HUES48 (cell line): Measurements from ENCODE around the gene TSGA10IP.
A peak's percentile ranks its signal among the peaks of the same experiment; 100 is the strongest.

Source experiments
- H3K27ac ChIP-seq: one replicate; pipeline ENCODE4 v1.7.0; 2013; ENCODE audit warnings: low read depth, low read length, inconsistent platforms
- H3K27me3 ChIP-seq: 2 replicates; pipeline ENCODE4 v1.6.1; 2013; ENCODE audit warnings: mild to moderate bottlenecking, low read length; ENCODE audit not compliant: control insufficient read depth, insufficient read depth
- H3K36me3 ChIP-seq: 2 replicates; pipeline ENCODE4 v1.6.1; 2013; ENCODE audit warnings: low read length; ENCODE audit not compliant: control insufficient read depth, insufficient read depth
- H3K4me1 ChIP-seq: 2 replicates; pipeline ENCODE4 v1.6.1; 2013; ENCODE audit warnings: mild to moderate bottlenecking, low read length; ENCODE audit not compliant: control insufficient read depth, insufficient read depth
- H3K4me3 ChIP-seq: 2 replicates; pipeline ENCODE4 v1.5.1; 2013; ENCODE audit warnings: mild to moderate bottlenecking, low read depth, low read length
- H3K9ac ChIP-seq: 2 replicates; pipeline ENCODE4 v1.6.1; 2013; ENCODE audit warnings: mild to moderate bottlenecking, low read depth, low read length, moderate library complexity
- H3K9me3 ChIP-seq: 2 replicates; pipeline ENCODE4 v1.6.1; 2013; ENCODE audit warnings: low read length; ENCODE audit not compliant: control insufficient read depth, insufficient read depth

TSGA10IP gene

DNA sequence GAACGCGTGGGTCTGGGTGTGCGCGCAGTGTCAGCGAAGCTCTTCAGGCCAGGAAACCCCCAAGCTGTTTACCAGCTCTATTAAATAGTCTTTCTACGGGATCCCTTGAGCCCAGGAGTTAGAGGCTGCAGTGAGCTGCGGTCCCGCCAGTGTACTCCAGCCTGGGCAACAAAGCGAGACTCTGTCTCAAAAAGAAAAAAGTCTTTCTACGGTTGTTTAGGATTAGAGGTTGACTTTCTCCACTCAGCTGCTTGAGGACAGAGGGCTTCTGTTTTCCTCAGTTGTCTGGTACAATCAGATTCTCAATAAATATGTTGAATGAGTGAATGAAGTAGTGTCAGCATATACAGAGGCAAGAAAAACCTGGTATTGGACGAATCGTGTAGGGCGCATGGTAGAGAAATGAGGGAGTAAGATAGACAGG is 16.9 kb downstream of the TSGA10IP start:
- Histone ChIP-seq H3K4me3 (peak overlapping the region; percentile 94), H3K9ac (peak overlapping the region; percentile 51), H3K9me3 (no peaks in the 10 kb centered on the region), H3K36me3 (peaks cover 35% of the 10 kb centered on the region), H3K27me3 (no peaks in the 10 kb centered on the region), H3K27ac (peak overlapping the region; percentile 86), H3K4me1 (no peaks in the 10 kb centered on the region)

DNA sequence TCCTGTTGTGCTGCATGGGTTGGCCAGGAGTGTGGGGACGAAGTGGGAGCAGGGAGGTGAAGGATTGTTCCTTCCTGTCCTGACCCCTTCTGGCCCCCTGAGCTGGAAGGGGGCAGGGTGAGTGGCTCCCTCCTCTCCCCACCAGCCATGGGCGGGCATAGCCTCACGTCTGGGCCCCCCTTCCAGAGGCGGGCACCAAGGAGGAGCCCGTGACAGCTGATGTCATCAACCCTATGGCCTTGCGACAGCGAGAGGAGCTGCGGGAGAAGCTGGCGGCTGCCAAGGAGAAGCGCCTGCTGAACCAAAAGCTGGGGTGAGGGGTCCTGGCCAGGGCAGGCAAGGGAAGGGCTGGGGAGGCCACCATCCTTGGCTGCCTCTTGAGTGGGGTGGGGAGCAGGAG is 19.6 kb downstream of the TSGA10IP start:
- H3K9ac ChIP-seq: no peak overlapping the region

DNA sequence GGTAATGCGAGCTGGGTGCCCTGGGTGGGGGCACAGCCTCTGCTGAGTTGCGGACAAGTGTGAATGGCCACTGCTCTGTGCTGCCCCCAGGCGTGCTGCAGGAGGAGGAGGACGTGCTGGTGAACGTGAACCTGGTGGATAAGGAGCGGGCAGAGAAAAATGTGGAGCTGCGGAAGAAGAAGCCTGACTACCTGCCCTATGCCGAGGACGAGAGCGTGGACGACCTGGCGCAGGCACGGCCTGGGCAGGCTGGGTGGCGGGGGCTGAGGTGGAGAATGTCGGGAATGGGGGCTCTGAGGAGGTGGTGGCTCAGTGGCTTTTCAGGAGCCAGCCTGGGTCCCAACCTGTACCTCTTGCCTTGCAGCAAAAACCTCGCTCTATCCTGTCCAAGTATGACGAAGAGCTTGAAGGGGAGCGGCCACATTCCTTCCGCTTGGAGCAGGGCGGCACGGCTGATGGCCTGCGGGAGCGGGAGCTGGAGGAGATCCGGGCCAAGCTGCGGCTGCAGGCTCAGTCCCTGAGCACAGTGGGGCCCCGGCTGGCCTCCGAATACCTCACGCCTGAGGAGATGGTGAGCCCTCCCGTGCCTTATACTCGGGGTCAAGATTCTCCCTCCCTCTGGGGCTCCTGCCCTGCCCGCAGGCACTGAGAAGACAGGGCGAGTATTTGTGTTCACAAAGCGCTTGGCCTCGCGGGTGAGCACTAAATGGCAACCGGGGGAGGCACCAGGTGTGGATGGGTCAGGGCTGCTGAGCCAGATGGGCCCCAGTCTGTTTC is 20.9 kb downstream of the TSGA10IP start:
- Histone ChIP-seq H3K9me3 (no peaks in the 10 kb centered on the region), H3K27ac (no peak overlapping the region), H3K27me3 (no peaks in the 10 kb centered on the region), H3K36me3 (peaks cover 69% of the 10 kb centered on the region), H3K9ac (no peak overlapping the region), H3K4me3 (no peak overlapping the region), H3K4me1 (no peaks in the 10 kb centered on the region)

More for the DNA sequence above, 19.6 kb downstream of the TSGA10IP start:
- H3K9me3 ChIP-seq: no peaks in the 10 kb centered on the region
- no peak overlapping the region for H3K4me3 ChIP-seq
- H3K36me3 ChIP-seq: peaks cover 63% of the 10 kb centered on the region
- H3K27ac ChIP-seq: no peak overlapping the region
- H3K4me1 ChIP-seq: no peaks in the 10 kb centered on the region
- H3K27me3 ChIP-seq: no peaks in the 10 kb centered on the region

DNA sequence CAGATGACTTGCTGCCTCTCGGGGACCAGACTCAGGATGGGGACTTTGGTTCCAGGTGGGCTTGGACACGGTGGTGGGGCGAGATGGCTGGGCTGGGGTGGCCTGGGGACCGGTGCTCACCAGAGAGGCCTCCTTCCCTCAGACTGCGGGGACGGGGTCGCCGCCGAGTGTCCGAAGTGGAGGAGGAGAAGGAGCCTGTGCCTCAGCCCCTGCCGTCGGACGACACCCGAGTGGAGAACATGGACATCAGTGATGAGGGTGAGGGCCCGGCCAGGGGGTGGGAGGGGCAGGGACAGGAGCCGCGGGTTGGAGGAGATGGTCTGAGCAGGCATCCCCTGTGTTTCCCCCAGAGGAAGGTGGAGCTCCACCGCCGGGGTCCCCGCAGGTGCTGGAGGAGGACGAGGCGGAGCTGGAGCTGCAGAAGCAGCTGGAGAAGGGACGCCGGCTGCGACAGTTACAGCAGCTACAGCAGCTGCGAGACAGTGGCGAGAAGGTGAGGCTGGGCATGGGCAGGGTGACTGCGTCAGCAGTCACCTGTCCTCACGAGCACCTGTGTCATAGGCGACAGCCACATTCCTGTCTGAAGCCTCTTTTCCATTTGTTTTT is 22.2 kb downstream of the TSGA10IP start:
- Histone ChIP-seq H3K4me3 (no peak overlapping the region), H3K27me3 (no peaks in the 10 kb centered on the region), H3K9me3 (no peaks in the 10 kb centered on the region), H3K4me1 (no peaks in the 10 kb centered on the region), H3K9ac (no peak overlapping the region), H3K27ac (no peak overlapping the region), H3K36me3 (peaks cover 75% of the 10 kb centered on the region)

DNA sequence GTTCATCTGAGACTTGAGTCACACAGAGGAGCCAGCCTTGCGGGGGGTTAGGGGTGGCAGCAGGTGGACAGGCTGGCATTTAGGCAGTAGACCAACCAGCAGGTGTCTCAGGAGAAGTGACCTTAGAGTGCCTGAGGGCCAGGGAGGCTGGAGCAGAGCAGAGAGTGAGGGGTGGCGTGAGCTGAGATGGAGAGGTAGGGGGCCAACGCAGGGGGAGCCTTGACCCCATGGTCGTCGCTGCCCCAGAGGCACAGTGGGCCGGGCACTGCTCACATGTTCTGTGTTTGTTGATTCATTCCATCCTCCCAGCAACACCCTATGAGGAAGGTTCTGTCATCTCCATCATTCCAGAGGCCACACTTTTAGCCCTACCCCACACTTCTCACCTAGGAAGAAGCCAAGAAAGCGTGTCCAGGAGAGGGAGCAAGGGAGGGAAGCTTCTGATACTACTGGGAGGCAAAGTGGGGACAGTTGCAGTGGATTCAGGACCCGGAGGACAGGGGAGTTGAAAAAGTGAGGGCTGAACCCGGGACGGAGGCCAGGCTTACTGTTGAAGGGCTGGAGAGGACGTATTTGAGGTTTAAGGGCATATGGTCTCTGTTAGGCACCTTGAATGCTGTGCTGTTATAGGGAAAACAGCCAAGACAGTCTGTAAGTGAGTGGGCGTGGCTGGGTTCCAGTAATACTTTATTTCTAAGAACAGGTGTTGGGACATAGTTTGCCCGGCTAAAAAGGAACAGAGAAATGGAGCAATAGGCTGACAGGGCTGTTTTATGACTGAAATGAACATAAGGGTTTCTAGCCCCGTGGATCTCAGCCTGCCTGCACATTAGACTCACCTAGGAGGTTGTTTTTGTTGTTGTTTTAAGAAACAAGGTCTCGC is 23.6 kb downstream of the TSGA10IP start:
- Histone ChIP-seq H3K36me3 (peaks cover 80% of the 10 kb centered on the region), H3K4me3 (no peak overlapping the region), H3K9me3 (no peaks in the 10 kb centered on the region), H3K27ac (no peak overlapping the region), H3K4me1 (no peaks in the 10 kb centered on the region), H3K27me3 (no peaks in the 10 kb centered on the region), H3K9ac (no peak overlapping the region)

DNA sequence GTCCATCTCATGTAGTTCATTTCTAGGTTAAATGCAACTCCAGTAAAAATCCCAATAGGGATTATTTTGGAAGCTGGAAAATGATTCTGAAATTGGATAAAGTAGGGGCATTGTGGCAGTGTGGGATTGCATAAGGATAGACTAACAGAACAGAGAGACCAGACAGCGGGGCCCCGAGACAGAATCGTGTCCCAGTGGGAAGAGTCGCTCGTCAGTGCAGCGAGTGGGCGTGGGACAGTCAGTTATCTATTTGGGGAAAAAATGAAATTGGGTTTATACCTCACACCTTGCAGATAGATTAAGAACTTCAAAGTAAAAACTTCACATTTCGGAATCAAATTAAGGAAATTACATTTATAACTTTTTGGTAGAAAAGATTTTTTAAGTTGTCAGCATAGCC is 26.8 kb downstream of the TSGA10IP start:
- no peaks in the 10 kb centered on the region for H3K9me3 ChIP-seq
- H3K36me3 ChIP-seq: peaks cover 66% of the 10 kb centered on the region
- no peak overlapping the region for H3K4me3 ChIP-seq
- no peak overlapping the region for H3K9ac ChIP-seq
- no peaks in the 10 kb centered on the region for H3K4me1 ChIP-seq
- H3K27ac ChIP-seq: no peak overlapping the region
- H3K27me3 ChIP-seq: no peaks in the 10 kb centered on the region

DNA sequence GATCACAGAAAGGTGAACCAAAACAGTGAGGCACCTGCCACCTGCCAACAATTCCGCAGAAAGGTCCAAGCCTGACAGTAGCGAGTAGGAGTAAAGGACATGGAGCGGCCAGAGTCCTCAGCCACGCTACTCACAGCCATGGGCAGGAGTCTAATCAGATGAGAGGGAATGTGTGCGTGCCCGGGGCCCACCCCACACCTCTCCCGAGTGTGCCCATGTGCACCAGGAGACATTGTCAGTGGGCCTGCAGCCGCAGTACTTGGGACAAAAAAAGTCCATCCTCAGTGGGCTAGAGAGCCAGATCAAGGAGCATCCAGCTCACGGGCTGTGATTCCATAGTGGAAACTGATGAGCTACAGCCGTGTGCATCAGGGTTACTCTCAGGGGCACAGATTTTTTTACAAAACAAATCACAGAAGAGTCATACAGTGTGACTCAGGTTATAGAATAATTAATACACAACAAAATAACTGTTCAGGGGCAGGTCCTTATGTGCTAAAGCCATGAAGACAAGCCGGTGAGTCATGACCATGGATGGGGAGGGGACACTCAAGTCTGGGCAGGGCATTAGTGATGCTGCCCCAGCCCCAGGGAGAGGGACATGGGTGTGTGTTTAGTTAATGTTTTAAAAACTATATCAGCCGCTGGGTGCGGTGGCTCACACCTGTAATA is 28.3 kb downstream of the TSGA10IP start:
- Histone ChIP-seq H3K27me3 (no peaks in the 10 kb centered on the region), H3K27ac (no peak overlapping the region), H3K4me1 (no peaks in the 10 kb centered on the region), H3K36me3 (peaks cover 65% of the 10 kb centered on the region), H3K4me3 (no peak overlapping the region), H3K9me3 (no peaks in the 10 kb centered on the region), H3K9ac (no peak overlapping the region)

DNA sequence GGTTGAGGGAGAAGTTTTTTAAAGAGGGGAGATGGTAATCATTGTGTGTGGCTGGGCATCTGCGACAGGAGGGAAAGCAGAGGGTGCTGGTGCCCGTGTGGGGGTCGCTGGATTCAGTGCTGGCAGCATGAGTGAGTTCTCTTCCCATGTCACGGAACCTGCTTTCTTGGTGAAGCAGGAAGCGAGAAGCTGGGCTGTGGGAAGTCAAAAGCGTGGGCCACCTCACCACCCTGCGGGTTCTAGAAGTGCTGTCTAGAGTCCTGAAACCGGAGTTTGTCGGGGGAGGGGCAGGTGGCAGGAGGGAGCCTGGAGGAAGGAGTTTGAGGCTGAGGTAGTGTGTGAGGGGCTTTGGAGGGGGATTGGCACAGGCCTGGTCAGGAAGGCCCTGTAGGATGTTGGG is 30.5 kb downstream of the TSGA10IP start:
- H3K9me3 ChIP-seq: no peaks in the 10 kb centered on the region
- no peak overlapping the region for H3K9ac ChIP-seq
- H3K27me3 ChIP-seq: no peaks in the 10 kb centered on the region
- H3K27ac ChIP-seq: no peak overlapping the region
- peaks cover 56% of the 10 kb centered on the region for H3K36me3 ChIP-seq
- no peaks in the 10 kb centered on the region for H3K4me1 ChIP-seq
- H3K4me3 ChIP-seq: no peak overlapping the region

DNA sequence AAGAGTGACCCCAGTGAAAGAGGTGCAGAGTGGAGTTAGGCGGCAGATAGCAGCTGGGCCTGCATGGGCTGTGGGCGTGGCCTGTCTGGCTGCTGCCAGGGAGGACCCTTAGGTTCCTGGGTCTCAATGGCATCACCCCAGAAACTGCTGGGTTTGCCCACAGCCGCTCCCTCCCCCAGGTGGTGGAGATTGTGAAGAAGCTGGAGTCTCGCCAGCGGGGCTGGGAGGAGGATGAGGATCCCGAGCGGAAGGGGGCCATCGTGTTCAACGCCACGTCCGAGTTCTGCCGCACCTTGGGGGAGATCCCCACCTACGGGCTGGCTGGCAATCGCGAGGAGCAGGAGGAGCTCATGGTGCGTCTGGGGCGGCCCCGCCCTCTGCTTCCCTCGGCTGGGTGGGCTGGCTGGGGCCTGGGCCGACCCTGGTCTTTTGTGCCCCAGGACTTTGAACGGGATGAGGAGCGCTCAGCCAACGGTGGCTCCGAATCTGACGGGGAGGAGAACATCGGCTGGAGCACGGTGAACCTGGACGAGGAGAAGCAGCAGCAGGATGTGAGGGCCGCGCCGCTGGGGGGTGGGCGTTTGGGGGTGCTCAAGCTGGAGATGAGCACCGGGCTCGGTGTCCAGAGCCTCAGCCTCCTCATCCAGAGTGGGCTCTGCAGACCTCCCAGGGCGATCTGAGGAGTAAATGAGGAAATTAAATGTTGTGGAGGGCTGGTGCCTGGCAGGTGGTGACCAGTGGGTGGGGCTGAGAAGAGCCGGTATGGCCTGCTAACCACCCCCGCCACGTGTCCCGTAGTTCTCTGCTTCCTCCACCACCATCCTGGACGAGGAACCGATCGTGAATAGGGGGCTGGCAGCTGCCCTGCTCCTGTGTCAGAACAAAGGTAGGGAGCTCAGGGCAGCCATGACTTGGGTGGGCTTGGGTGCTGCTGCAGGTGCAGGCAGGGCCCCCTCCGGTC is 31.2 kb downstream of the TSGA10IP start:
- H3K27ac ChIP-seq: no peak overlapping the region
- H3K9me3 ChIP-seq: no peaks in the 10 kb centered on the region
- no peaks in the 10 kb centered on the region for H3K4me1 ChIP-seq
- H3K36me3 ChIP-seq: peaks cover 56% of the 10 kb centered on the region
- no peaks in the 10 kb centered on the region for H3K27me3 ChIP-seq
- H3K4me3 ChIP-seq: no peak overlapping the region
- no peak overlapping the region for H3K9ac ChIP-seq
